Urinary bladder (tissue), 4 donors: ENCODE data around the gene ACADS. TPM values are rescaled to one million over a fixed set of nuclear protein-coding genes. Genes with fewer than 3 reads are reported as not detected.
"Not testable (repeated sequence)": the region's sequence is repeated elsewhere in the genome, so short reads cannot be mapped to it uniquely, and the experiment has no call there.

Experiments used
- DNase-seq: peaks from one replicate; pipeline ENCODE4 v3.0.0-alpha.2; 2015; ENCODE audit errors: extremely low spot score
- H3K27ac ChIP-seq: one replicate; pipeline ENCODE4 v1.5.1; 2013; ENCODE audit warnings: low read depth, mild to moderate bottlenecking, moderate library complexity
- H3K36me3 ChIP-seq: one replicate; pipeline ENCODE4 v1.6.1; 2013; ENCODE audit warnings: mild to moderate bottlenecking, moderate library complexity; ENCODE audit not compliant: insufficient read depth
- H3K4me1 ChIP-seq: one replicate; pipeline ENCODE4 v1.6.1; 2013; ENCODE audit warnings: mild to moderate bottlenecking, moderate library complexity; ENCODE audit not compliant: insufficient read depth
- H3K4me3 ChIP-seq: one replicate; pipeline ENCODE4 v1.5.1; 2013; ENCODE audit warnings: low read depth, low read length
- WGBS: extraction: QIAGEN DNeasy Blood & Tissue Kit; methylation state at CpG from one replicate; pipeline ENCODE4 v1.1.7; 2013; 5-methylcytosine and 5-hydroxymethylcytosine counted together
- polyA plus RNA-seq: library from polyadenylated mRNA; stranded (reverse); fragments of 200-250 nt; gene quantifications from one replicate; pipeline ENCODE4 v1.2.3, GENCODE V29; 2013
- total RNA-seq: library from RNA; depleted of rRNA; stranded (reverse); fragments of >200 nt; gene quantifications from one replicate; pipeline ENCODE4 v1.2.3, GENCODE V29; 2014
- donor health status: healthy with polysubstance abuse.
- donor health status: healthy.

ACADS gene
- total and polyA plus RNA-seq, 2 donors, result 6.7 to 35.6 TPM

- Histone ChIP-seq H3K4me1 (no peaks in the 10 kb centered on the region), H3K27ac (no peak overlapping the region)
Observed at GRCh38 chr12:120724720-120725119, 906 bp upstream of the ACADS start.

GRCh38 chr12:120725151-120725658 lies 421 bp upstream of the ACADS start:
- 15% methylated on average over 14 of the region's 14 CpGs for WGBS
- Histone ChIP-seq H3K4me1 (no peaks in the 10 kb centered on the region), H3K27ac (no peak overlapping the region), H3K4me3 (peak overlapping the region; percentile 62), H3K36me3 (peaks cover 2% of the 10 kb centered on the region)
- no peak for DNase-seq

More at GRCh38 chr12:120724720-120725119, 906 bp upstream of the ACADS start:
- DNase-seq, result no peak
- WGBS, result 67% methylated on average over 5 of the region's 5 CpGs
- peaks cover 3% of the 10 kb centered on the region for H3K36me3 ChIP-seq
- H3K4me3 ChIP-seq, result no peak overlapping the region

- 87% methylated on average over 9 of the region's 9 CpGs for WGBS
- no peaks in the 10 kb centered on the region for H3K4me1 ChIP-seq
- H3K27ac ChIP-seq, result no peak overlapping the region
- peaks cover 4% of the 10 kb centered on the region for H3K36me3 ChIP-seq
- peak overlapping the region; percentile 62 for H3K4me3 ChIP-seq
- DNase-seq, result no peak
Observed at GRCh38 chr12:120726510-120726793, 826 bp downstream of the ACADS start.

- H3K36me3 ChIP-seq, result peaks cover 4% of the 10 kb centered on the region
- no peaks in the 10 kb centered on the region for H3K4me1 ChIP-seq
- H3K27ac ChIP-seq, result no peak overlapping the region
- no peak overlapping the region for H3K4me3 ChIP-seq
- 96% methylated on average over 9 of the region's 9 CpGs for WGBS
- no peak for DNase-seq
Observed at GRCh38 chr12:120726961-120727360, 1.3 kb downstream of the ACADS start.

- 95% methylated on average over 35 of the region's 35 CpGs for WGBS
- H3K4me3 ChIP-seq, H3K27ac ChIP-seq, H3K4me1 ChIP-seq, DNase-seq, H3K36me3 ChIP-seq: not testable (repeated sequence)
Observed at GRCh38 chr12:120732198-120732597, 6.6 kb downstream of the ACADS start.

DNA sequence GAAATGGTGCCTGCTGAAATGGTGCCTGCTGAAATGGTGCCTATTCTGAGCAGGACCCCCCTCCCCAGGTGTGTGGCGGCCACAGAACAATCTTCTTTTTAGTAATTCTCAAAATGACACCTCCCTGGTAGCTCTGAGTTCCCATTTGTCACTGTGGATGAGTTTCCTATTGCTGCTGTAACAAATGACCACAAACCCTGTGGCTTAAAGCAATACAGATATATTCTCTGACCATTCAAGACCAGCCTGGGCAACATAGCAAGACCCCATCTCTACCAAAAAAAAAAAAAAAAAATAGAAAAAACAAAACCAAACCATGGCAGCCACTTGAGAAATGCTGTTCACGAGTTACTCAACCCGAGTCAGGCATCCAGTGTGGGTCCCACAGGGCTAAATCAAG lies 7.9 kb downstream of the ACADS start:
- Histone ChIP-seq H3K4me1 (no peaks in the 10 kb centered on the region), H3K36me3 (peaks cover 3% of the 10 kb centered on the region), H3K27ac (no peak overlapping the region), H3K4me3 (no peak overlapping the region)
- 97% methylated on average over 3 of the region's 3 CpGs for WGBS
- no peak for DNase-seq

GRCh38 chr12:120734210-120734609 lies 8.6 kb downstream of the ACADS start:
- H3K36me3 ChIP-seq, result peaks cover 3% of the 10 kb centered on the region
- no peak overlapping the region for H3K4me3 ChIP-seq
- H3K27ac ChIP-seq, result no peak overlapping the region
- WGBS, result 94% methylated on average over 10 of the region's 10 CpGs
- H3K4me1 ChIP-seq, result no peaks in the 10 kb centered on the region
- DNase-seq, result no peak

DNA sequence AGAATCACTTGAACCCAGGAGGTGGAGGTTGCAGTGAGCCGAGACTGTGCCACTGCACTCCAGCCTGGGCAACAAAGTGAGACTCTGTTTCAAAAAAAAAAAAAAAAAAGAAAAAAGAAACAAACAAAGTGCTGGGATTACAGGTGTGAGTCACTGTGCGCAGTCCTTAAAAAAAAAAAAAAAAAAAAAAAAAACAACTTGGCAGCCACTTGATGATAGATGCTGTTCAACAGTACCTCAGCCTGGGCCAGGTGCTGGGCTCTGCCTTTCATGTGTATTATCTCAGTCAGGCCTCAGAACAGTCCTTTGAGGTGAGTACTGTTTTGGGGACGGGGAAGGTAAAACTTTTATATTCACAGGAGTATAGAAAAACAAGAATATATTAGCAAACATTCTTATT lies 9.6 kb downstream of the ACADS start:
- DNase-seq, result no peak
- Histone ChIP-seq H3K4me3 (no peak overlapping the region), H3K27ac (no peak overlapping the region), H3K4me1 (no peaks in the 10 kb centered on the region), H3K36me3 (peaks cover 3% of the 10 kb centered on the region)
- 93% methylated on average over 3 of the region's 3 CpGs for WGBS

DNA sequence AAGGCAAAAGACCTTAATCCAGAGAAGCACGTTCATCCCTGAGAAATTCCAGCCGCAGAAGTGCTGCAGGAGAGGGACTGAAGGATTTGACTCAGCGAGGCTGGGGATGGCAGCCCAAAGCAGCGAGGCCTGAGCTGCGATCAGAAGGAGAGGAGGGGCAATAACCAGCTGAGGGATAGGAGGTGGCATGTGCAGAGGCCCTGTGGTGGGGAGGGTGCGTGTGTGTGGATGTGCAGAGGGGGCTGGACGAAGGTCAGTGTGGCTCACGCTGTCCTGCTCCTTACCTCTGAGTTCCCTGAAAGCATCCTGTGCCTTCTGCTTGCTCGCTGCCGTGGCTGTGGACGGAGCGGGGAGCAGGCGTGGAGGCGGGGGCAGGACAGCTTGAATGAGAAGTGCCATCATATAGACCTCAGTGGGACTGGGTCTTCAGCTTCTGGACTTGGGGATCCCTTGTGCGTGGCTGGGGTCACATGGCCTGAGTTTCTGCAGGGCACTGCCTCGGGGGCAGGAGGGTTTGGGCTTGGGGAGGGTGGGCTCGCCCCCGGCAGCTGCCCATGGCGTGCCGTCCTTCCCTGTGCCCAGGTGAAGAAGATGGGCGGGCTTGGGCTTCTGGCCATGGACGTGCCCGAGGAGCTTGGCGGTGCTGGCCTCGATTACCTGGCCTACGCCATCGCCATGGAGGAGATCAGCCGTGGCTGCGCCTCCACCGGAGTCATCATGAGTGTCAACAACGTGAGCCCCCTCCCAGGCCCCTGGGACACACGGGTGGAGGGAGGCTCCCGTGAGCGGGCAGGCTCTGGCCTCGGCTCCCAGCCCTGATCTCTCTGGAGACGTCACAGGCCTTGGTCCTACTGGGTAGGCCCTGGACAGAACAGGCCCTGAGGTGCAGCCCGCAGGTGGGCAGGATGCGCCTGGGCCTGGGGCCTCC lies 11.0 kb downstream of the ACADS start:
- H3K36me3 ChIP-seq, result no peaks in the 10 kb centered on the region
- no peak for DNase-seq
- H3K4me3 ChIP-seq, result no peak overlapping the region
- H3K4me1 ChIP-seq, result no peaks in the 10 kb centered on the region
- 89% methylated on average over 38 of the region's 38 CpGs for WGBS
- H3K27ac ChIP-seq, result no peak overlapping the region

DNA sequence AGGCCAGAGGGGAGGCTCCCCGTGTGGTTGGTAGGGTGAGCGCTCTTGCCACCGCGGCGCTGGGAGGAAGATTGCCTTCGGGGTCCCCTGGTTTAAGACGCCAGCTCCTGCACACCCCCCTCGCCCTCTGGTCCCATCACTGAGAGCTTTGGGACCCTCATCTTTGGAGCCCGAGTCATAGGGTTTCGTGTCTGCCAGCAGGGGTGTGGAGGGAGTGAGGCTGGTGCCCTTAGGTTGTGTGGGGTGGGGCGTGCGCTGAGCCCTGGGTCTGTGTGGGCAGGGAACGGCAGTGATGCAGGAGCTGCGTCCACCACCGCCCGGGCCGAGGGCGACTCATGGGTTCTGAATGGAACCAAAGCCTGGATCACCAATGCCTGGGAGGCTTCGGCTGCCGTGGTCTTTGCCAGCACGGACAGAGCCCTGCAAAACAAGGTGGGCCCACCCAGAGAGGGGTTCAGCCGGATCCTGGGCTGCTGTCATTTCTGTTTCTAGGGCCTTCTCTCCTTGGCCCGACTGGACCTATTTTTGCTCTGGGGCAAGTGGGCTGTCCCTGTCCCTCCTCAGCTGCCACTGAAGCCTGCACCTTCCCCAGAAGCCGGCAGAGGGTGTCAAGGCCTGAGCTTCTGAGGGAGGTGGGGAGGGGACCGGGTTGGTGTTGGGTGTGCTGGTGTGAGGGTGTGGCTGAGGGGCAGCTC lies 12.1 kb downstream of the ACADS start:
- Histone ChIP-seq H3K27ac (no peak overlapping the region), H3K4me3 (no peak overlapping the region), H3K4me1 (no peaks in the 10 kb centered on the region), H3K36me3 (no peaks in the 10 kb centered on the region)
- no peak for DNase-seq
- WGBS, result 86% methylated on average over 25 of the region's 25 CpGs

- Histone ChIP-seq H3K4me1 (no peaks in the 10 kb centered on the region), H3K4me3 (no peak overlapping the region), H3K36me3 (no peaks in the 10 kb centered on the region), H3K27ac (no peak overlapping the region)
- WGBS, result 91% methylated on average over 31 of the region's 31 CpGs
- DNase-seq, result no peak
Observed at GRCh38 chr12:120738252-120739030, 12.8 kb downstream of the ACADS start.

GRCh38 chr12:120739031-120739762 lies 13.6 kb downstream of the ACADS start:
- H3K4me1 ChIP-seq, result no peaks in the 10 kb centered on the region
- H3K4me3 ChIP-seq, result no peak overlapping the region
- H3K36me3 ChIP-seq, result no peaks in the 10 kb centered on the region
- no peak overlapping the region for H3K27ac ChIP-seq
- no peak for DNase-seq
- WGBS, result 95% methylated on average over 38 of the region's 38 CpGs
